HG03521 (cell line): Measurements from ENCODE around the gene CGB1.

Experiments used
- ATAC-seq: cut with Tn5 transposase; IDR thresholded peaks from one replicate; pipeline ENCODE4 v1.9.1; 2021; ENCODE audit warnings: mild to moderate bottlenecking, moderate library complexity; ENCODE audit not compliant: unreplicated experiment

The CGB1 gene

DNA sequence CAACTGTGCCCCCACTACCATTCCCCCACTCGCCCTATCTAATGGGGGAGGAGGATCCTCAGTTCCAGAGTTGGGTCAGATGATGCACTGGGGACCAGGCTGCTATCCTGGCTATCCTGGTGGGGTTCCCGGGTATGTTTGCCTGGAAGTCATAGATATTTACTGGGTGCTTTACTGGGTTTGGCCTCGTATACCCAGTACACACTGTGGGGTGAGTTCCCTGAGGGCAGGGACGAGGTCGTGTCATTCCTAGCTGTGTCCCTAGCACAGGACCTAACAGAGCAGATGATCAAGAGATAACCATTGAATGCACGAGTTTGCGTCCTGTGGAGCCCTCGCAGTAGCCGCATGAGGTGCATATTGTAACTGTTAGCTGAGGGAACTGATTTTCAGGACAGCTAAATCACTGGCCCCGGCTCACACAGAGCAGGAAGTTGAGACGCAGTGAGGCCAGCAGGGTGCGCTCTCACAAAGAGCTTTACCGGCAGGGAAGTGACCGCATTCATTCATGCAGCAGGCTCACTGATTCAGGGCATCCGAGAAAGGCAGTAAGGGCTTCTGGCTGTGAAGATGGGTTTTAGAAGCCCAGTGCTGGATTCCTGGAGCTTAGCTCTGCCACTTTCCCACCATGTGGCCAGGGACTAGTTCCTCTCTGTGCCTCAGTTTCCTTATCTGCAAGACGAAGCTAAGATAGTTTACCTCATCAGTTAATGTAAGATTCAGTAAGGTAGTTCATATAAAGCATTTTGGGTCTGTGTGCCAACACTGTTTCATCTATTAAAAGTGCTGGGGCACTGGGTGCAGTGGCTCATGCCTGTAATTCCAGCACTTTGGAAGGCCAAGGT, 37.0 kb downstream of the CGB1 start:
- ATAC-seq = no peak

DNA sequence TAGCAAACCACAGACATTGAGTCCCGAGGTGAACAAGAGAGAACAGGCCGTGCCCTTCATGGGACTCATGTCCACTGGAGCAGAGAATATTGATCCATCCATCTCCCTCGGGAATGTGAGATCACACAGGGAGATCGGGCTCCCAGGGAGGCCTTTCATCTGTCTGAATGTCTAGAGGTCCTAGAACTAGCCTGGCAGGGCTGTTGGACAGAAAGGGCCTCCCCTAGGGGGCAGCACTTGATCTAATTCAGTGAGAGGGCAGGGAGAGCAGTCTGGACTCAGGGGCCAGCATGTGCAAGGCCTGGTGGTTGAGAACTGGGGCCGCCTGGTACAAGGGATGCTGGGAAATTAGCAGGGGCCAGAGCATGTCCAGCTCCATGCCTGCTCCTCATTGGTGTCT, 38.7 kb downstream of the CGB1 start:
- no peak for ATAC-seq

DNA sequence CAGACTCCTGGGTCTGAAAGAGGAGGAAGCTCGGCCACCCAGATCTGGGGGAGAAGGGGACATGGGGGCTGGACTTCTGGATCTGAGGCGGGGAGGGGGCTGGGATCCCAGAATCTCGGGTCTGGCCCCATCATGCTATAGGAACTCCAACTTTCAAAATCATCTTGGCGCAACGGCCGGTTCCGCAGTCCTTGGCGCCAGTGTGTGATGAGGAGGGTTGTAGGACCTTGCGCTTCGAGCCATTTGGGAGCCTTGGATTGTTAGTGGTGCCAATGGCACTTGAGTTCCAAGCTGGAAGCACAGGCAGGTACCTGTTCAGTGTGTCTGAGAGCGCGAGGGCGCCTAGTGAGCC, 42.7 kb downstream of the CGB1 start:
- ATAC-seq = no peak

DNA sequence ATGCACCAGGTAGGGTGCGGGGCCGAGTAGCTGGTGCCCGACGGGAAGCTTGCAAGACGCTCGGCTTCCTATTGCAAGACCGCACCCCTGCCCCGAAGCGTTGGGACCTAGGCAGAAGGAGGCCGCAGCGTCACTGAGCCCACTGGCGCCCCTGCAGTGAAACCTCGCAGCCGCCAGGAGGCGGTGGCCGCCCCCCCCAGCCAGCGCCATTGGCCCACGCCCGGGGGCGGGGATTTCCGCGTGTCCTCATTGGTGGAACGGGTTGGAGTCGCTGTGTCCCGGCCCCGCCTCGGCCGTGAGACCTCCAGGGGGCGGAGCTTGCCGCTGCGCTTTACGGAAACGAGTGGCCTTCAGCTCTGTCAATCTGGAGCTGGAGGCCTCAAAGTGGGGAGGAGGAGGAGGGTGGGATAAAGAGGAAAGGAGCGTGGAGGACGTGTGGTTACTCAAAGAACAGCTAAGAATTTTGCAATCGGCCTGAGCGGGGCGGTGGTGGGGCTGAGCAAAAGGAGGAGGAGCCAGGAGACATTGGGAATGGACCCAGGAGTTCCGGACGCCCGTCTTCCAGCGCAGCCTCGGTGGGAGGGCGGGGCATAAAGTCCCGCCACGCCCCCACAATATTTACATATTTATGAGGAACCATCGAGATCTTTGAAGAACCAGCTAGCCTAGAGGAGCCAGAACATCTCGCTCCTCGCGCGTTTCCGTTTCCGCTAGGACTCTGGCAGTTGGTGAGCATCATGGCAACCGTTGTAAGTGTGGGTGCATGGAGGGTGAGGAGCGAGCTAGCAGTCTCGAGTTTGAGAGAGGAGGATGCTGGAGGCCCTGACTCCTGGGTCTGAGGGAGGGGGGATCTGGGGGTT, 43.3 kb downstream of the CGB1 start, which contains the start of the genes GYS1 and RUVBL2:
Gene GYS1 (minus strand): TSS at position 135 of the 860 bp plus-strand sequence. CDS start 197 bp downstream, outside the sequence.
Gene RUVBL2 (plus strand): TSS at position 713 of the 860 bp plus-strand sequence. CDS start 25 bp downstream, at position 738.
- ATAC-seq = peak; percentile 85

DNA sequence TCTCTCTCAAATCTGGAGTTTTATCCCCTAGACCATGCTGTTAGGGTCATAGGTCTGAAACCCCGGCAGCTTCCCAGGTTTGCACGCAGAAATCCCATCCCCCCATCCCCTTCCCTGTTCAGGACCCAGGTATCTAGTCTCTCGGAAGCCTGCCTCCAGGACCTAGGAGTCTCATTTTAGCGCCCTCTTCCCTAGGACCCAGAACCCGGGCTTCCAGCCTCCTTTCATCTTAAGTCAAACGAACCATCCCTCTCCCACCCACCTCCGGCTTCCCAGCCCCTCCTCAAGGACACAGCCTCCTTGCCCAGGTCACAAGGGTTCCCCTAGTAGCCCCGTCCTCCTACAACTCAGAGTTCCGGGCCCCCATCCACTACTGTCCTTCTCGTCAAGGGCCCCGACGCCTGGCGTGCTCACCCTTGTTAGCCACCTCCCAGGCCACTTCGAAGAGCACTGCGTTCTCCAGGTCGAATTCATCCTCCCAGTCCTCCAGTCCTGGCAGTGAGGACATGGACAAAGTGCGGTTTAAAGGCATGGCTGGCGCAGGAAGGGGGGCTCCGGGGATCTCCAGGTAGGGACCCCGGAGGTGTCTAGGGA, 44.0 kb downstream of the CGB1 start:
- ATAC-seq = no peak

DNA sequence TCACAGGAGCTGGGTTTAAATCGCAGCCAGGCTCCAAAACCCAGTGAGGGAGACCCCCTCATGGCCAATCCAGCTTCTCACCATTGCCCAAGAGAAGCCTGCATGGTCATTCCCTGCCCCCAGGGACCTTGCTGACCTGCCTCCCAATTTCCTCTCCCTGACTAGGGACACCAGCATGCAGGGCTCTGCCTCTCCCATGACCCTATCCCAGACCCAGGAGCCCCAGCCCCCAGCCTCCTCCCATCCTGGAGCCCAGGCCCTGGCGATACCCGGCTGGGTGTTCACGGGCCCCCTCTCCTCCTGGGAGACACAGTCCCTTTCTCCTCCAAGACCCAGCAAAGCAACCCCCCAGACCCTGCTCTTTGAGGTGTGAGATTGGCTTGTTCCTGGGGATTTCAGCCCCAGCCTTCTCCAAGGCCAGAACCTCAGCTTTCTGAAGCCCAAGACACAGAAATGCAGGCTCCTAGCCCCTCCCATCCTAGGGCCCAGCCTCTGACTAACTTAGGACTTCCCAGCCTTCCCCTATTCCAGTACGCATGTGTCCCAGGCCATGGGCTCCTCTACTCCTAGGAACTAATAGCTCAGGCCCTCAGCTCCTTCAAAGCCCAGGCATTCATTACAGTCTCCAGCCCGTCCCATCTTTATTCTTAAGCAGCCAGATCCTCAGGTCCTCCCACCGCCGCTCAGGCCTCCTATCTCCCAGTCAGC, 44.7 kb downstream of the CGB1 start:
- ATAC-seq = no peak

DNA sequence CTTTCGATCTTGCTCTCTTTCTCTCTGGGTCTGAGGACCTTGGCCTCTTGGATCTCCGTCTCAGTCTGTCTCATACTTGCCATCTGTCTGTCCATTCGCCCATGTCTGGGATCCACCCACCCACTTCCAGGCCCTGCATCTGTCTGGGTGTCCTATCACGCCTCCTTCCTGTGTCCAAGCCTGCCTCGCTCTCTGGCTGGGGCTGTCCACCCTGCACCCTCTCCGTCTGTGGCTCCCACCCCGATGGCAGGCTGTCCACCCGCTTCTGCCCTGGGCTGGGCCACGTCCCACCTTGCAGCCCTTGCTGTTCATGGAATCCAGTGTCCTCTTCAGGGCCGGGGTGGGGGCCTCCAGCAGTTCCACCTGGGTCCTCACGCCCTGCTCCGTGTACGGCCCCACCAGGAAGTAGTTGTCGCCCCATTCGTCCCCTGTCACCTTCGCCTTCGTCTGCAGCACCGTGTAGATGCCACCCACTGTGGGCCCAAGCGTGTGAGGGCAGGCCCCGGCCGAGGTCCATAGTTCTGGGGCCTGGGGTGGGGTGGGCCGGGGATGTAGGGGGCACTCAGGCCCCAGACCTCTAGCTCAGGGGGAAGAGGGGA, 45.6 kb downstream of the CGB1 start:
- no peak for ATAC-seq

DNA sequence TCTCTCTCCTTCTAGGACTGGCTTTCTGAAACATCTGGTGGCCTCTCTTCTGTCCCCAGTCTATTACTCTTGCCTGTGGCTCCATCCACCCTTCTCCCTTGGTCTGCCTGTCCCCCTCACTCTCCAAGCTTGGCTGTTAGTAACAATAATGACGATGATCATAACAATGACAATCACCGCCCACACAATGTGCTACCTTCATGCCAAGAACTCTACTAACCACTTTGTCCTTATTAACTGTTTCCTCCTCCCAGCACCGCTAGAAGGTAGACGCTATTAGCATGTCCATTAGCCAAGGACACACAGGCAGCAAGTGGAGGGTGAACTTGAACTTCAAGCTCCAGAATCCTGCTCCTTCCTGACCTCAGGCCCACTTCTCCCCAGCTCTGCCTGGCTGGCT, 46.3 kb downstream of the CGB1 start:
- no peak for ATAC-seq

DNA sequence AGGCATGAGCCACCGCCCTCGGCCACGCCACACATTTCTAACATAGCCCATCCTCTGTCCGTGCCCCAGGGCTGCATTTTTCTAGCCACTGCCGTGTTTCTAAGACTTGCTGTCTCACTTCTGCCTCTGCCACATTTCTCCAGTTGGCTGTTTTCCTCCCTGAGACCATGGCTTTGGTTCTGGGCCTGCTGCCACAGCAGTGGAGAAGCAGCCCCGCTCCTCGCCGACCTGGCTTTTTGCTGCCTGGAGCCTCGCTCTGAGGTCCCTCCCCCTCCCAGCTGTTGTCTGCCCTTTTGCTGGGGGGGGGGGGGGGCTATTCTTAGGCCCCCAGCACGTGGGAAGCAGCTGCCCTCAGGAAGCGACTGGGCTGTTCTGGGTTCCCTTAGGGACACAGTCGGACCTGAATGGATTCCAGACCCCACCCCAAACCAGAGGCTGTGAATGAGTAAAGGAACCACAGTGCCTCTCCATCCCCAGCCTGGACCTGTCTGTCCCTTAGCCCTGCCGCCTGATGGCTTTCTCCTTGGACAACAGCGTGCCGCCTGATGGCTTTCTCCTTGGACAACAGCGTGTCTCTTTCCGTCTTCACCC, 46.9 kb downstream of the CGB1 start:
- ATAC-seq = no peak

DNA sequence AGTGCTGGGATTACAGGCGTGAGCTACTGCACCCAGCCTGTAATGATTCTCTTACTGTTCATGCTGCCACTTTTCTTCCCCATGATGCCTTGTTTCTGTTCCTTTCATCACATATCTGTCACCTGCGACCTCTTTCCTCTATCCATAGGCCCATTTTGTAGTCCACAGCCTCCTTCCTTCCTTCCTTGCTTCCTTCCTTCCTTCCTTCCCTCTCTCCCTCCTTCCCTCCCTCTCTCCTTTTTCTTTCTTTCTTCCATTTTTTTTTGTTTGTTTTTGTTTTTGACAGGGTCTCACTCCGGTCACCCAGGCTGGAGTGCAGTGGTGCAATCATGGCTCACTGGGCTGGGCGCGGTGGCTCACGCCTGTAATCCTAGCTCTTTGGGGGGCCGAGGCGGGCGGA, 47.8 kb downstream of the CGB1 start:
- ATAC-seq = no peak

DNA sequence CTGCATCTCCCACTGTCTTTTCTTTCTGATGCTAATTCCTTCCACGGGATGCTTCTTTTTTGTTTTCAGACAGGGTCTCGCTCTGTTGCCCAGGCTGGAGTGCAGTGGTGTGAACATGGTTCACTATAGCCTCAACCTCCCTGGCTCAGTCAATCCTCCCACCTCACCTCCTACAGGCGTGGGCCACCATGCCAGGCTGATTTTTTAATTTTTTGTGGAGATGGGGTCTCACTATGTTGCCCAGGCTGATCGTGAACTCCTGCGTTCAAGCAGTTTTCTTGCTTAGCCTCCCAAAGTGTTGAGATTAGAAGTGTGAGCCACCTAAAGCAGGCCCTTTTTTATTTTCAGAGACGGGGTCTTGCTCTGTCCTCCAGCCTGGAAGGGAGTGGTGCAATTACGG, 48.4 kb downstream of the CGB1 start:
- ATAC-seq = no peak

DNA sequence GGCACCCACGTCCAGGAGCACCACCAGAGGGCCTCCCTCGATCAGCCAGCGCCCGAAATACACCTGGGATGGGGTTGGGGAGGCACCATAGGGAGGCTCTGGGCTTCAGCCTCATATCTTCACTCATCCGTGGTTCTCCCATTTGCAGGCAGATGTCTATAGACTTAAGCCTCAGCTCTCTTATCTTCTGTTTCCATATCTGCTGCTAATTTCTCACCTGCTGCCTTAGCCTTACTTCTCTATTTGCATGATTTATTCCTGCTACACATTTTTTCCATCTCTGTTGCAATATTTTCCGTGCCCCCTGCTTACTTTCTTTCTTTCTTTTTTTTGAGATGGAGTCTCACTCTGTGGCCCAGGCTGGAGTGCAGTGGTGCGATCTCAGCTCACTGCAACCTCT, 49.4 kb downstream of the CGB1 start:
- no peak for ATAC-seq

DNA sequence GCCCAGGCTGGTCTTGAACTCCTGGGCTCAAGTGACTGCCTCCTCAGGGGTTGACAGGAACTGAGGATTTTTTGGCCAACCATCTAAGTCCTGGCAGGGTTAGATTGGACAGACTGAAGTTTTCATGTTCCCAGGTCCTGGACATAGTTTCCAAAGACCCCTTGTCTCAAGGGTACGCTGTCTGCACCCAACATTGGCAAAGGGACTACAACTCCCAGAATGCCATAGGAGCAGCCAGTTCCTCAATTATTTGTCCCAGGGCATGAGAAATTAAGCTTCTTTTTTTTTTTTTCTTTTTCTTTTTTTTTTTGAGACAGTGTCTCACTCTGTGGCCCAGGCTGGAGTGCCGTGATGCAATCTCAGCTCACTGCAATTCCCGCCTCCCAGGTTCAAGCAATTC, 50.5 kb downstream of the CGB1 start:
- ATAC-seq = no peak

DNA sequence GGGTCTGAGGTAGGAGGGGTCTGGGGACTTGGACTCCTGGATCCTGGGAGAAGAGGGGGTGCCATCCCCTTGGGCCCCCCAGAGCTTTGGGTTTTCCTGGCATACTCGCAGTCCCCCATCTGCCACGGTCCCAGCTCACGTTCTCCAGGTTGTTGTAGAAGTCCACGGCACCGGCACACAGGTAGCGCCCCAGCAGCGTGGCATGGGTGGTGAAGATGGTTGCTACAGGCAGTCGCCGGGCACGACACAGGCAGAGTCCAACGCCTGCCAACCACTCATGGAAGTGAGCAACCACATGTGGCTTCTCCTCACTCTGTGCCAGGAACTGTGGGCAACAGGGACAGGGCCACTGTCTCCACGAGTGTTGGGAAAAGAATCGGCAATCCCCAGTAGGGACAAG, 51.0 kb downstream of the CGB1 start:
- no peak for ATAC-seq
